ENCODE data around the gene TMEM164.
A peak's percentile ranks its signal among the peaks of the same experiment; 100 is the strongest.

Gene TMEM164

GRCh38 chrX:110086162-110086915 is 83.4 kb downstream of the TMEM164 start:
- peak; percentile 8 for DNase-seq

GRCh38 chrX:110086916-110087484 is 84.1 kb downstream of the TMEM164 start:
- DNase-seq: no peak

GRCh38 chrX:110087485-110088356 is 84.8 kb downstream of the TMEM164 start:
- DNase-seq: no peak

GRCh38 chrX:110089656-110090403 is 86.9 kb downstream of the TMEM164 start:
- DNase-seq: no peak

GRCh38 chrX:110097920-110098319 is 95.0 kb downstream of the TMEM164 start:
- no peak for DNase-seq

GRCh38 chrX:110103344-110103743 is 100.4 kb downstream of the TMEM164 start:
- DNase-seq: no peak

GRCh38 chrX:110104078-110104477 is 101.2 kb downstream of the TMEM164 start:
- DNase-seq: no peak

GRCh38 chrX:110108381-110108821 is 105.5 kb downstream of the TMEM164 start:
- DNase-seq: no peak

GRCh38 chrX:110114260-110114776 is 111.4 kb downstream of the TMEM164 start:
- no peak for DNase-seq

GRCh38 chrX:110116066-110116980 is 113.4 kb downstream of the TMEM164 start:
- DNase-seq: no peak

GRCh38 chrX:110118530-110118929 is 115.6 kb downstream of the TMEM164 start:
- no peak for DNase-seq

GRCh38 chrX:110119480-110119879 is 116.6 kb downstream of the TMEM164 start:
- no peak for DNase-seq

GRCh38 chrX:110120025-110120424 is 117.1 kb downstream of the TMEM164 start:
- no peak for DNase-seq

- no peak for DNase-seq
These were observed 120.4 kb downstream of the TMEM164 start for GRCh38 chrX:110123331-110123782.

- DNase-seq: peak; percentile 18
These were observed 122.7 kb downstream of the TMEM164 start for GRCh38 chrX:110125446-110126162.

- DNase-seq: no peak
These were observed 128.1 kb downstream of the TMEM164 start for GRCh38 chrX:110131031-110131430.

GRCh38 chrX:110132450-110133114 is 129.7 kb downstream of the TMEM164 start:
- no peak for DNase-seq

- no peak for DNase-seq
These were observed 130.9 kb downstream of the TMEM164 start for GRCh38 chrX:110133735-110134370.

- DNase-seq: no peak
These were observed 132.7 kb downstream of the TMEM164 start for GRCh38 chrX:110135618-110136017.

GRCh38 chrX:110136136-110136535 is 133.2 kb downstream of the TMEM164 start:
- no peak for DNase-seq

Measured in NCI-H774 (cell line).